ENCODE measurements around the gene VASH2.

DNA sequence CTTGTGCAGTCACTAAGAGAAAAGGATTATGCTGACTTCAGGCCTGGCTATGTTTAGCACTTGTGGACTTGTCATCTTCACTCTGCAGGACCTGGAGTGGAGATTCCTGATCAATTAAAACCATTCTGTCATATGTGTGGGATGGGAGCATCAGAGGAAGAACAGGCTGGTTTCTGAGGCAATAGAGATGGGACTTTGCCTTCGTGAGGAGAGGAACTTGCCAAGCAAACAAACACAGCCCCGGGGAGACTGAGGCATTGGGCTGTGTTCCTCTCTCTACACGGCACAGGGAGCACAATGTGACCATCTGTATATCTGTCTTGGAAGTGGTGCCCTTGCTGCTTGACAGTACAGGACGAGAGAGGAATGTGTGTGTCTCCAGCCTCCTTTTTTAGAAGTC is 23.1 kb downstream of the VASH2 start:
- no peak for TF ChIP-seq EZH2 (IDR thresholded peaks at IDR 0.05; ENCODE audit: low read depth, unreplicated experiment)
- TF ChIP-seq, protein P1, sequence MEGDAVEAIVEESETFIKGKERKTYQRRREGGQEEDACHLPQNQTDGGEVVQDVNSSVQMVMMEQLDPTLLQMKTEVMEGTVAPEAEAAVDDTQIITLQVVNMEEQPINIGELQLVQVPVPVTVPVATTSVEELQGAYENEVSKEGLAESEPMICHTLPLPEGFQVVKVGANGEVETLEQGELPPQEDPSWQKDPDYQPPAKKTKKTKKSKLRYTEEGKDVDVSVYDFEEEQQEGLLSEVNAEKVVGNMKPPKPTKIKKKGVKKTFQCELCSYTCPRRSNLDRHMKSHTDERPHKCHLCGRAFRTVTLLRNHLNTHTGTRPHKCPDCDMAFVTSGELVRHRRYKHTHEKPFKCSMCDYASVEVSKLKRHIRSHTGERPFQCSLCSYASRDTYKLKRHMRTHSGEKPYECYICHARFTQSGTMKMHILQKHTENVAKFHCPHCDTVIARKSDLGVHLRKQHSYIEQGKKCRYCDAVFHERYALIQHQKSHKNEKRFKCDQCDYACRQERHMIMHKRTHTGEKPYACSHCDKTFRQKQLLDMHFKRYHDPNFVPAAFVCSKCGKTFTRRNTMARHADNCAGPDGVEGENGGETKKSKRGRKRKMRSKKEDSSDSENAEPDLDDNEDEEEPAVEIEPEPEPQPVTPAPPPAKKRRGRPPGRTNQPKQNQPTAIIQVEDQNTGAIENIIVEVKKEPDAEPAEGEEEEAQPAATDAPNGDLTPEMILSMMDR (conservative IDR thresholded peaks at IDR 0.05; ENCODE audit: low read depth in 2 of 2), result no peak
